Osteoblast (primary cell): ENCODE data around the gene PLCG1. TPM values are rescaled to one million over a fixed set of nuclear protein-coding genes. Genes with fewer than 3 reads are reported as not detected.

Experiments
- DNase-seq: peaks from one replicate; pipeline ENCODE4 v3.0.0; 2011; ENCODE audit warnings: low spot score, mixed read lengths; ENCODE audit not compliant: insufficient read length; ENCODE audit errors: missing footprints
- H2AFZ ChIP-seq: 2 replicates; pipeline ENCODE4 v1.6.0; 2011; ENCODE audit warnings: mild to moderate bottlenecking, low read length
- H3K27ac ChIP-seq: 2 replicates; pipeline ENCODE4 v1.5.1; 2011; ENCODE audit warnings: mild to moderate bottlenecking, low read depth, low read length, moderate library complexity
- H3K27me3 ChIP-seq: 2 replicates; pipeline ENCODE4 v1.6.0; 2012; ENCODE audit warnings: mild to moderate bottlenecking, control low read depth, inconsistent platforms, low read length, moderate library complexity; ENCODE audit not compliant: insufficient read depth
- H3K36me3 ChIP-seq: 2 replicates; pipeline ENCODE4 v1.5.1; 2011; ENCODE audit warnings: mild to moderate bottlenecking, low read length, control low read depth, moderate library complexity; ENCODE audit not compliant: insufficient read depth
- H3K4me1 ChIP-seq: 2 replicates; pipeline ENCODE4 v1.5.1; 2011; ENCODE audit warnings: mild to moderate bottlenecking, low read length, control low read depth, moderate library complexity; ENCODE audit not compliant: insufficient read depth
- H3K4me2 ChIP-seq: 2 replicates; pipeline ENCODE4 v1.6.0; 2011; ENCODE audit warnings: mild to moderate bottlenecking, low read length; ENCODE audit not compliant: insufficient read depth
- H3K4me3 ChIP-seq: fragments of 200-600 bp; sonication (generic); 3 replicates; pipeline ENCODE4 v1.5.1; 2012; ENCODE audit warnings: mild to moderate bottlenecking, low read length, inconsistent platforms; ENCODE audit not compliant: insufficient read depth
- H3K79me2 ChIP-seq: 2 replicates; pipeline ENCODE4 v1.6.0; 2012; ENCODE audit warnings: mild to moderate bottlenecking, low read length, control low read depth, inconsistent platforms; ENCODE audit not compliant: insufficient read depth
- H3K9me3 ChIP-seq: 2 replicates; pipeline ENCODE4 v1.5.1; 2011; ENCODE audit warnings: low read depth, low read length, control low read depth
- H4K20me1 ChIP-seq: 2 replicates; pipeline ENCODE4 v1.6.0; 2012; ENCODE audit warnings: mild to moderate bottlenecking, low read length, control low read depth; ENCODE audit not compliant: insufficient read depth
- total RNA-seq: library from RNA; depleted of rRNA; stranded (reverse); fragments of >200 nt; gene quantifications from 2 replicates; pipeline ENCODE4 v1.2.3, GENCODE V29; 2012
- TF ChIP-seq, protein P1 (sequence below): IDR thresholded peaks from 2 replicates; pipeline ENCODE4 v1.5.1; 2011; ENCODE audit warnings: mild to moderate bottlenecking, low read depth, low read length, moderate library complexity; ENCODE audit errors: extremely low read depth

The PLCG1 gene
- total RNA-seq, 1 donor, result 72.4 TPM

DNA sequence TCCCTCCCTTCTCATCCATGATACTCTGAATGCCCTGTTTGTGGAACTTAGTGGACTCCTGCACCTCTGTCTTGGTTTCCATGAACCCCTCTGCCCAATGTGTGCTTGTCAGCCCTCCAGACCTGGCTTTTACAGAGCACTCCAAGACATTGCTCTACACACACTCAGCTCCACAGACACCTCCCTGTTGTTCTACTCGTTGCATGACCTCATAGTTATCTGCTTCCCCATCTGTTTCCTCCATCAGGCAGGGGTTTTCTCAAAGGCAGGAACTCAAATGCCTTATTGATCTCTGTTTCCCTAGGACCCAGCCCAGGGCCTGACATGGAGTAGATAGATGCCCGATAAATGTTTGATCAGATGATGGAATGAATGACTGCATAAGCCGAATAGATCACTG is 13.3 kb downstream of the PLCG1 start:
- Histone ChIP-seq H3K4me3 (no peak overlapping the region), H3K79me2 (peaks cover 98% of the 10 kb centered on the region), H4K20me1 (peaks cover 92% of the 10 kb centered on the region), H3K9me3 (no peaks in the 10 kb centered on the region), H3K4me2 (no peak overlapping the region), H3K4me1 (peaks cover 4% of the 10 kb centered on the region), H2AFZ (no peak overlapping the region), H3K36me3 (no peaks in the 10 kb centered on the region), H3K27me3 (no peaks in the 10 kb centered on the region), H3K27ac (no peak overlapping the region)
- peak; percentile 38 for DNase-seq
- TF ChIP-seq, protein P1, sequence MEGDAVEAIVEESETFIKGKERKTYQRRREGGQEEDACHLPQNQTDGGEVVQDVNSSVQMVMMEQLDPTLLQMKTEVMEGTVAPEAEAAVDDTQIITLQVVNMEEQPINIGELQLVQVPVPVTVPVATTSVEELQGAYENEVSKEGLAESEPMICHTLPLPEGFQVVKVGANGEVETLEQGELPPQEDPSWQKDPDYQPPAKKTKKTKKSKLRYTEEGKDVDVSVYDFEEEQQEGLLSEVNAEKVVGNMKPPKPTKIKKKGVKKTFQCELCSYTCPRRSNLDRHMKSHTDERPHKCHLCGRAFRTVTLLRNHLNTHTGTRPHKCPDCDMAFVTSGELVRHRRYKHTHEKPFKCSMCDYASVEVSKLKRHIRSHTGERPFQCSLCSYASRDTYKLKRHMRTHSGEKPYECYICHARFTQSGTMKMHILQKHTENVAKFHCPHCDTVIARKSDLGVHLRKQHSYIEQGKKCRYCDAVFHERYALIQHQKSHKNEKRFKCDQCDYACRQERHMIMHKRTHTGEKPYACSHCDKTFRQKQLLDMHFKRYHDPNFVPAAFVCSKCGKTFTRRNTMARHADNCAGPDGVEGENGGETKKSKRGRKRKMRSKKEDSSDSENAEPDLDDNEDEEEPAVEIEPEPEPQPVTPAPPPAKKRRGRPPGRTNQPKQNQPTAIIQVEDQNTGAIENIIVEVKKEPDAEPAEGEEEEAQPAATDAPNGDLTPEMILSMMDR, result no peak

DNA sequence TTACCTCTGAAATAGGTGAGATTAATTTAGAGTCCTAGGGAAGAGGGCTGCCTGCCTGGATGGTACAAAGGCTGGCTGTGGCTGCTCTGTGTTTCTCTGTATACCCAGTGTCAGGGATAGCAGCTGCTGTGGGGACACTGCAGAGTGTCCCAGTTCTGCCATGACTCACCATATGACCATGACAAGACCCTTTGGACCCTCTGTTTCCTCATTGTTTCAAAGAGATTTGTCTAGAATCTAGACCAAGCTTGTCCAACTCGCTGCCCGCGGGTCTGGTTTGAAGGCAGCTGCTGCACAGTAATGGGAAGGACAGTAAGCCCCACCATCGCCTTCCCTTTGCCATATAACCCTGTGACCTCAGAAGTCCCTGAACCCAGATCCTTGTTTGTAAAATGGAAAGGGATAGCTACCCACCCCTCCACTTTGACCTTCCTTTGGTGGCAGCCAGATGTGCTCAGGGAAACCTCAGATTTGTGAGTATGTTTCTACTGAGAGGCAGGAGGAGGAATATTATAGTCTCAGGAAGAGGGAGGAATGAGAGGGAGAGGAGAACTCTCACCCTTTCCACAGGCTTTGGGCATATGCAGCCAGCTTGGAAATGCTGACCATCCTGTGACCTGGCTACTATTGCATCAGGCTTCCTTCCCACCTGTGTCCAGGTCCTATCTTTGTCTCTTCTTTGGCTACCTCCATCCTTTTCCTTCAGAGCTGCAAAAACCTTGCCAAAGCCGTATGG is 14.0 kb downstream of the PLCG1 start:
- H3K36me3 ChIP-seq, result no peaks in the 10 kb centered on the region
- H3K27ac ChIP-seq, result no peak overlapping the region
- H3K9me3 ChIP-seq, result no peaks in the 10 kb centered on the region
- H2AFZ ChIP-seq, result no peak overlapping the region
- H3K79me2 ChIP-seq, result peaks cover 98% of the 10 kb centered on the region
- no peaks in the 10 kb centered on the region for H3K27me3 ChIP-seq
- H3K4me1 ChIP-seq, result no peaks in the 10 kb centered on the region
- H3K4me2 ChIP-seq, result no peak overlapping the region
- H4K20me1 ChIP-seq, result peaks cover 92% of the 10 kb centered on the region
- TF ChIP-seq, protein P1, result no peak
- H3K4me3 ChIP-seq, result no peak overlapping the region
- DNase-seq, result no peak

DNA sequence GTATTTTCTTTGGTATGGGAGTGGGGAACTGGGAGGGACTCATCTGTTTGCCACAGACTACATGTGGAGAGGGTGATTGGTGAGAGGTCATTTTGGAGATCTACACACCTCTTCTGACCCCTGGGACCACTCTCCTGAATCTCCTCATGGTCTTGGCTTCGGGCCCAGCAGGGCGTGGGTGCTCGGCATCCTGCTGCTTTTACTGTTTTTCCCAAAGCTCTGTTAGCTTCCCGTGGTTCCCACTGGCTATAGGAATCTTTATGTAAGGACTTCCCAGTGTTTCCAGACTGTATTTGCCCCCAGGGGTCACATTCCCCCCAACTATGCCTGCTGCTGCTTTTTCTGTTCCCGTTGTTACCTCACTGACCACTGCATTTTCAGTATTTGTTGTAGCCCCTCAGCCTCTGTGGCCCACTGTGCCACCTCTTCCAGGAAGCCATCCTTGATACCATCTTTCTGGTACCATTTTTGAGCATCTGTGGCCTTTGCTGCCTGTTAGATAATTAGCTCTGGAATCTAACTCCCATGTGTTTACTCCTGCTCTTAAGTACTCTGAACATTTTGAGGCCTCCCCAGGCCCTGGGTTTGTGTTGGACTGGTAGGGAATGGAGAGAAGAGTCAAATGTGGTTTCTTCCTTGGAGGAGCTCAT is 14.9 kb downstream of the PLCG1 start:
- Histone ChIP-seq H3K9me3 (no peaks in the 10 kb centered on the region), H3K4me3 (no peak overlapping the region), H3K27me3 (no peaks in the 10 kb centered on the region), H2AFZ (no peak overlapping the region), H3K4me1 (no peaks in the 10 kb centered on the region), H3K36me3 (no peaks in the 10 kb centered on the region), H3K4me2 (no peak overlapping the region), H3K27ac (no peak overlapping the region), H3K79me2 (peaks cover 98% of the 10 kb centered on the region), H4K20me1 (peaks cover 91% of the 10 kb centered on the region)
- TF ChIP-seq, protein P1, result no peak
- peak; percentile 66 for DNase-seq

DNA sequence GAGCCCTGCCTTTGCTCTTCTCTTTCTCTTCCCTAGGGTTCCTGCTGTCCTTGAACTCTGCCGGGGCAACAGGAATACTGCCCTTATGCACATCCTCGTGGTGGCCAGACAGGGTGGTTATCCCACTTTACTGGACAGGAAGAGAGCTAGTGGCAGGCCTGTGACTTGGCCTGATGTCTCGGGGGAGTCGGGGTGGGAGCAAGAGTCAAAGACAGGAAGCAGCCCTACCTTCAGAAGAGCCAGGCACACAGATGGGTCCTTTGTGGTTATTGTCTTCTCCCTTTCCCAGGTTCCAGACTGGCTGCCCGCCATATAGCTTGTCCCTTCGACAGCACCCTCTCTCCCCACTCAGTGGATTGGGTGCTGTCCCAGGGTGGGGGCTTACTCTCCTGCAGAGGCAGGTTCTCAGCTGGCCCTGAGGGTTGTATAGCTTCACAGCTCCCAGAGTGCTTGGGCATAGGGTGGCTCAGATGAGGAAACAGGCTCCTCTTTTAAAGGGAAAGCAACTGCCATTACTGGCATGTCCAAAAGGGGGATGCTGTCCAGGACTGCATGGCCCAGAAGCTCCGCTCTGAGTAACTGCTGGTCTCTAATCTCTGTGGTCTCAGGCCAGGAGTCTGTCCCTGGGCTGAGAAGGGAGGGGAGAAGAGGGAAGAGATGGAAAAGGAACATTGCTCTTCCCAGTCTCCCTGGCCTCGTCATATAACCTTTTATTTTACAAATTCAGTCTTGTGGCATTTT is 17.3 kb downstream of the PLCG1 start:
- Histone ChIP-seq H3K79me2 (peaks cover 100% of the 10 kb centered on the region), H3K9me3 (no peaks in the 10 kb centered on the region), H3K27ac (no peak overlapping the region), H3K4me2 (no peak overlapping the region), H3K36me3 (no peaks in the 10 kb centered on the region), H2AFZ (no peak overlapping the region), H3K4me1 (no peaks in the 10 kb centered on the region), H4K20me1 (peaks cover 95% of the 10 kb centered on the region), H3K4me3 (no peak overlapping the region), H3K27me3 (no peaks in the 10 kb centered on the region)
- peak; percentile 70 for DNase-seq
- TF ChIP-seq, protein P1, result no peak
